ENCODE measurements around the gene DRAP1. TPM values are rescaled to one million over a fixed set of nuclear protein-coding genes. Genes with fewer than 3 reads are reported as not detected.

Gene DRAP1
- polyA plus RNA-seq, 2 of the 4 experiments (the other 2 are of a cell fraction) = 73.7 to 143 TPM

GRCh38 chr11:65887723-65888162 lies 31.5 kb upstream of the DRAP1 start (continued):
- TF ChIP-seq TP53 (CRISPR knock-in tag; IDR thresholded peaks at IDR 0.05) = no peak
- no peak for TF ChIP-seq FOSB (CRISPR knock-in tag; IDR thresholded peaks at IDR 0.05)
- no peak for TF ChIP-seq REST (IDR thresholded peaks at IDR 0.05)
- TF ChIP-seq MAX (IDR thresholded peaks at IDR 0.05) = peak; percentile 40; the same call in 1 of the 2 replicates
- no peak for TF ChIP-seq ELK1 (IDR thresholded peaks at IDR 0.05; ENCODE audit: low read depth, low read length)

- ATAC-seq (peak; percentile 43 to 73), DNase-seq (ENCODE audit: low read depth in 1 of 2, low spot score in 1 of 2) (peak; percentile 97), FAIRE-seq (no peak)
- peaks cover 50% of the 10 kb centered on the region for H3K4me1 ChIP-seq
- peak within 1 kb of the TSS; percentile 72 for H3K4me3 ChIP-seq
- under 1% methylated on average over 18 of the region's 57 CpGs for WGBS (ENCODE audit: missing lambda C conversion rate)
- ChIA-PET POLR2A (interaction anchor here (0.6 to 4.3 kb wide), 28 partner anchors 11 to 1881 kb away, joined by 3 to 36 read pairs (median 6); partner anchors contain the start of genes C11orf68, CFL1, FOSL1 and PCNX3), CTCF (interaction anchor here (0.5 to 20.5 kb wide), 39 partner anchors 10 to 412 kb away, joined by 3 to 618 read pairs (median 5); partner anchors contain the start of genes C11orf68, CFL1, CTSW and DRAP1)
- peak within 1 kb of the TSS; percentile 93 to 96 for H3K27ac ChIP-seq
- peak within 1 kb of the TSS; percentile 97 for H3K4me2 ChIP-seq
- H3K9me3 ChIP-seq = no peaks in the 10 kb centered on the region
- TF ChIP-seq EHF (CRISPR knock-in tag; IDR thresholded peaks at IDR 0.05) = peak; percentile 98
- TF ChIP-seq RNF2 (IDR thresholded peaks at IDR 0.05; ENCODE audit: borderline replicate concordance, low read depth) = no peak
- no peak for TF ChIP-seq HOXB13 (CRISPR knock-in tag; IDR thresholded peaks at IDR 0.05; ENCODE audit: low read depth)
- TF ChIP-seq EHMT2 (IDR thresholded peaks at IDR 0.05; ENCODE audit: low read depth) = no peak
- TF ChIP-seq HES2 (IDR thresholded peaks at IDR 0.05) = no peak
- peak; percentile 27; the same call in 1 of the 2 replicates for TF ChIP-seq MYC (IDR thresholded peaks at IDR 0.05; ENCODE audit: borderline replicate concordance, low read length)
- TF ChIP-seq HOXA7 (CRISPR knock-in tag; IDR thresholded peaks at IDR 0.05) = peak; percentile 75; the same call in 1 of the 2 replicates
- TF ChIP-seq ZC3H11A (IDR thresholded peaks at IDR 0.05) = no peak
- peak; percentile 48 to 87; a peak in 4 of 5 replicates for TF ChIP-seq JUN (IDR thresholded peaks at IDR 0.05)
- TF ChIP-seq RARB (CRISPR knock-in tag; IDR thresholded peaks at IDR 0.05) = no peak
- peak; percentile 91 for TF ChIP-seq POLR2A (IDR thresholded peaks at IDR 0.05; ENCODE audit: low read length)
- TF ChIP-seq SMC3 (IDR thresholded peaks at IDR 0.05) = peak; percentile 65
- no peak for TF ChIP-seq EP300 (IDR thresholded peaks at IDR 0.05)
- TF ChIP-seq CHD2 (IDR thresholded peaks at IDR 0.05; ENCODE audit: low read length, partially characterized antibody) = no peak
- TF ChIP-seq USF2 (IDR thresholded peaks at IDR 0.05) = no peak
- peak; percentile 93; the same call in 1 of the 2 replicates for TF ChIP-seq TFCP2L1 (CRISPR knock-in tag; IDR thresholded peaks at IDR 0.05)
- no peak for TF ChIP-seq SREBF2 (IDR thresholded peaks at IDR 0.05)
- no peak for TF ChIP-seq FOSL2 (IDR thresholded peaks at IDR 0.05)
- peak; percentile 44 for TF ChIP-seq FOSL2 (CRISPR knock-in tag; IDR thresholded peaks at IDR 0.05)
- TF ChIP-seq ESRRA (IDR thresholded peaks at IDR 0.05; ENCODE audit: borderline replicate concordance, low read length) = no peak; the same call in 1 of the 2 replicates
- TF ChIP-seq CTCF (IDR thresholded peaks at IDR 0.05) = peak; percentile 81
- peak; percentile 88 for TF ChIP-seq BCL3 (IDR thresholded peaks at IDR 0.05)
- 0 out of 2 replicates have a peak, but pooled peaks have one; percentile 46 for TF ChIP-seq TP53 (CRISPR knock-in tag; IDR thresholded peaks at IDR 0.05)
- TF ChIP-seq PHF8 (IDR thresholded peaks at IDR 0.05; ENCODE audit: borderline replicate concordance, low read depth) = peak; percentile 78; the same call in 1 of the 2 replicates
- TF ChIP-seq MAX (IDR thresholded peaks at IDR 0.05) = peak; percentile 75; the same call in 1 of the 2 replicates
These were observed 30.9 kb upstream of the DRAP1 start, which contains the start of gene FIBP for GRCh38 chr11:65888163-65888814. Gene FIBP, minus strand, starts transcription at chr11:65888471. Its CDS starts 53 bp downstream, at chr11:65888418.

Data from A549 (cell line).